ENCODE measurements around the gene HCRTR1.

The HCRTR1 gene

GRCh38 chr1:31669786-31670592 is 52.5 kb downstream of the HCRTR1 start:
- Histone ChIP-seq H3K4me2 (ENCODE audit: low read length) (peak overlapping the region; percentile 76), H3K4me3 (ENCODE audit: low read length) (peak overlapping the region; percentile 45), H3K9me3 (replicated peaks; ENCODE audit: low read length) (no peaks in the 10 kb centered on the region), H3K27me3 (ENCODE audit: control insufficient read depth, insufficient read depth, low read length) (no peaks in the 10 kb centered on the region), H3K36me3 (ENCODE audit: insufficient read depth, low read length) (peaks cover 6% of the 10 kb centered on the region), H3K9ac (ENCODE audit: low read depth, low read length) (peak overlapping the region; percentile 45), H3K4me1 (ENCODE audit: control insufficient read depth, insufficient read depth, low read length) (peaks cover 32% of the 10 kb centered on the region)

GRCh38 chr1:31670593-31670964 is 53.1 kb downstream of the HCRTR1 start:
- Histone ChIP-seq H3K36me3 (ENCODE audit: insufficient read depth, low read length) (peaks cover 6% of the 10 kb centered on the region), H3K9me3 (replicated peaks; ENCODE audit: low read length) (no peaks in the 10 kb centered on the region), H3K4me3 (ENCODE audit: low read length) (no peak overlapping the region), H3K9ac (ENCODE audit: low read depth, low read length) (no peak overlapping the region), H3K4me2 (ENCODE audit: low read length) (no peak overlapping the region), H3K27me3 (ENCODE audit: control insufficient read depth, insufficient read depth, low read length) (no peaks in the 10 kb centered on the region), H3K4me1 (ENCODE audit: control insufficient read depth, insufficient read depth, low read length) (peaks cover 32% of the 10 kb centered on the region)

GRCh38 chr1:31671147-31671546 is 53.7 kb downstream of the HCRTR1 start:
- peaks cover 6% of the 10 kb centered on the region for H3K36me3 ChIP-seq (ENCODE audit: insufficient read depth, low read length)
- no peak overlapping the region for H3K4me3 ChIP-seq (ENCODE audit: low read length)

GRCh38 chr1:31671561-31672201 is 54.2 kb downstream of the HCRTR1 start:
- Histone ChIP-seq H3K36me3 (ENCODE audit: insufficient read depth, low read length) (peaks cover 6% of the 10 kb centered on the region), H3K9me3 (replicated peaks; ENCODE audit: low read length) (no peaks in the 10 kb centered on the region), H3K27me3 (ENCODE audit: control insufficient read depth, insufficient read depth, low read length) (no peaks in the 10 kb centered on the region), H3K4me2 (ENCODE audit: low read length) (no peak overlapping the region), H3K9ac (ENCODE audit: low read depth, low read length) (no peak overlapping the region), H3K4me3 (ENCODE audit: low read length) (no peak overlapping the region), H3K4me1 (ENCODE audit: control insufficient read depth, insufficient read depth, low read length) (peaks cover 26% of the 10 kb centered on the region)

More at GRCh38 chr1:31671147-31671546, 53.7 kb downstream of the HCRTR1 start:
- Histone ChIP-seq H3K9ac (ENCODE audit: low read depth, low read length) (no peak overlapping the region), H3K27me3 (ENCODE audit: control insufficient read depth, insufficient read depth, low read length) (no peaks in the 10 kb centered on the region), H3K9me3 (replicated peaks; ENCODE audit: low read length) (no peaks in the 10 kb centered on the region), H3K4me2 (ENCODE audit: low read length) (no peak overlapping the region), H3K4me1 (ENCODE audit: control insufficient read depth, insufficient read depth, low read length) (peaks cover 31% of the 10 kb centered on the region)

GRCh38 chr1:31672986-31673385 is 55.5 kb downstream of the HCRTR1 start:
- Histone ChIP-seq H3K9ac (ENCODE audit: low read depth, low read length) (no peak overlapping the region), H3K9me3 (replicated peaks; ENCODE audit: low read length) (no peaks in the 10 kb centered on the region), H3K36me3 (ENCODE audit: insufficient read depth, low read length) (peaks cover 5% of the 10 kb centered on the region), H3K4me3 (ENCODE audit: low read length) (no peak overlapping the region), H3K4me2 (ENCODE audit: low read length) (no peak overlapping the region), H3K4me1 (ENCODE audit: control insufficient read depth, insufficient read depth, low read length) (peaks cover 16% of the 10 kb centered on the region), H3K27me3 (ENCODE audit: control insufficient read depth, insufficient read depth, low read length) (no peaks in the 10 kb centered on the region)

- peaks cover 16% of the 10 kb centered on the region for H3K4me1 ChIP-seq (ENCODE audit: control insufficient read depth, insufficient read depth, low read length)
- no peaks in the 10 kb centered on the region for H3K27me3 ChIP-seq (ENCODE audit: control insufficient read depth, insufficient read depth, low read length)
- no peak overlapping the region for H3K4me3 ChIP-seq (ENCODE audit: low read length)
- no peak overlapping the region for H3K9ac ChIP-seq (ENCODE audit: low read depth, low read length)
- H3K36me3 ChIP-seq (ENCODE audit: insufficient read depth, low read length) = peaks cover 5% of the 10 kb centered on the region
- no peak overlapping the region for H3K4me2 ChIP-seq (ENCODE audit: low read length)
- H3K9me3 ChIP-seq (replicated peaks; ENCODE audit: low read length) = no peaks in the 10 kb centered on the region
Measured at GRCh38 chr1:31673433-31673832, 55.9 kb downstream of the HCRTR1 start.

GRCh38 chr1:31674626-31675025 is 57.1 kb downstream of the HCRTR1 start:
- Histone ChIP-seq H3K4me3 (ENCODE audit: low read length) (no peak overlapping the region), H3K4me2 (ENCODE audit: low read length) (no peak overlapping the region), H3K9ac (ENCODE audit: low read depth, low read length) (no peak overlapping the region), H3K27me3 (ENCODE audit: control insufficient read depth, insufficient read depth, low read length) (no peaks in the 10 kb centered on the region), H3K36me3 (ENCODE audit: insufficient read depth, low read length) (peaks cover 12% of the 10 kb centered on the region), H3K9me3 (replicated peaks; ENCODE audit: low read length) (no peaks in the 10 kb centered on the region), H3K4me1 (ENCODE audit: control insufficient read depth, insufficient read depth, low read length) (peaks cover 10% of the 10 kb centered on the region)

- no peak overlapping the region for H3K9ac ChIP-seq (ENCODE audit: low read depth, low read length)
- H3K4me1 ChIP-seq (ENCODE audit: control insufficient read depth, insufficient read depth, low read length) = peaks cover 4% of the 10 kb centered on the region
- H3K9me3 ChIP-seq (replicated peaks; ENCODE audit: low read length) = no peaks in the 10 kb centered on the region
- no peak overlapping the region for H3K4me3 ChIP-seq (ENCODE audit: low read length)
- H3K4me2 ChIP-seq (ENCODE audit: low read length) = no peak overlapping the region
- peaks cover 17% of the 10 kb centered on the region for H3K36me3 ChIP-seq (ENCODE audit: insufficient read depth, low read length)
- no peaks in the 10 kb centered on the region for H3K27me3 ChIP-seq (ENCODE audit: control insufficient read depth, insufficient read depth, low read length)
Measured at GRCh38 chr1:31675161-31675560, 57.7 kb downstream of the HCRTR1 start.

- H3K4me3 ChIP-seq (ENCODE audit: low read length) = no peak overlapping the region
- H3K36me3 ChIP-seq (ENCODE audit: insufficient read depth, low read length) = peaks cover 22% of the 10 kb centered on the region
- no peaks in the 10 kb centered on the region for H3K9me3 ChIP-seq (replicated peaks; ENCODE audit: low read length)
- no peak overlapping the region for H3K9ac ChIP-seq (ENCODE audit: low read depth, low read length)
- H3K4me1 ChIP-seq (ENCODE audit: control insufficient read depth, insufficient read depth, low read length) = no peaks in the 10 kb centered on the region
- no peaks in the 10 kb centered on the region for H3K27me3 ChIP-seq (ENCODE audit: control insufficient read depth, insufficient read depth, low read length)
- H3K4me2 ChIP-seq (ENCODE audit: low read length) = no peak overlapping the region
Measured at GRCh38 chr1:31675756-31676155, 58.3 kb downstream of the HCRTR1 start.

Measured in skeletal muscle satellite cell (primary cell).